ENCODE results near the gene CRB1.

GRCh38 chr1:197439708-197440280 lies 171.7 kb downstream of the CRB1 start:
- no peak for TF ChIP-seq MXI1 (conservative IDR thresholded peaks at IDR 0.05; ENCODE audit: poor library complexity, severe bottlenecking)
- TF ChIP-seq RAD21 (conservative IDR thresholded peaks at IDR 0.05), result no peak
- TF ChIP-seq CTCF (IDR thresholded peaks at IDR 0.05; ENCODE audit: poor library complexity, severe bottlenecking), result no peak
- TF ChIP-seq POLR2AphosphoS5 (IDR thresholded peaks at IDR 0.05), result no peak
- TF ChIP-seq SMC3 (conservative IDR thresholded peaks at IDR 0.05; ENCODE audit: poor library complexity), result no peak
- no peak for TF ChIP-seq EZH2 (IDR thresholded peaks at IDR 0.05; ENCODE audit: borderline replicate concordance, insufficient read depth, low read length, poor library complexity, severe bottlenecking)

All from neural cell (in vitro differentiated cells).